ENCODE results near the gene ZBTB6. TPM values are rescaled to one million over a fixed set of nuclear protein-coding genes. Genes with fewer than 3 reads are reported as not detected.
A peak's percentile ranks its signal among the peaks of the same experiment; 100 is the strongest.
"Not testable (repeated sequence)": the region's sequence is repeated elsewhere in the genome, so short reads cannot be mapped to it uniquely, and the experiment has no call there.

ZBTB6 gene
- total RNA-seq, 6 donors from 2014 or later: 2.7 to 10.9 (median 7.1) TPM

DNA sequence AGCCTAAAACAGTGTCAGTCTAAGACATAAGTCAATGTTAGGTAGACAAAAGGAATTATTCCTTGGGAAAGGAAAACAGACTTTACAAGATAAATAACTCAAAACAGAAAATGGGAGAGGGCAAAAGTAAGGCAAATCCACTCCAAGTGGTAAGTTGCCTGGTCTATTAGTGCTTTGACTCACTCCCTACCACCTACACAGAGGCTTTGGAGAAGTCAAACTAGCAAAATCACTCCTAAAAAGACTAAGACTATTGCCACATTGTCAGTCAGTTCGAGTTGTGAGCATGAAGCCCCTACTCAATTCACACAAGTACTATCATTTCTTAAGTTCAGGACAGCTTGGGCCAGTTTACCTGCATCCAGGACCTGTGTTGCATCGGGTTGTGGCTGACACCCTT lies 5.2 kb upstream of the ZBTB6 start:
- ATAC-seq (ENCODE audit: low FRiP score in 2 of 2) (no peak), DNase-seq (no peak)
- WGBS, 2 donors: 78 to 87% methylated on average over 2 of the region's 2 CpGs
- no peak overlapping the region for H3K4me3 ChIP-seq
- no peaks in the 10 kb centered on the region for H3K27me3 ChIP-seq
- H3K4me1 ChIP-seq: peaks cover 0 to 6% (median 2%) of the 10 kb centered on the region in 4 donors
- TF ChIP-seq EP300 (IDR thresholded peaks at IDR 0.05): no peak
- TF ChIP-seq, protein P1, sequence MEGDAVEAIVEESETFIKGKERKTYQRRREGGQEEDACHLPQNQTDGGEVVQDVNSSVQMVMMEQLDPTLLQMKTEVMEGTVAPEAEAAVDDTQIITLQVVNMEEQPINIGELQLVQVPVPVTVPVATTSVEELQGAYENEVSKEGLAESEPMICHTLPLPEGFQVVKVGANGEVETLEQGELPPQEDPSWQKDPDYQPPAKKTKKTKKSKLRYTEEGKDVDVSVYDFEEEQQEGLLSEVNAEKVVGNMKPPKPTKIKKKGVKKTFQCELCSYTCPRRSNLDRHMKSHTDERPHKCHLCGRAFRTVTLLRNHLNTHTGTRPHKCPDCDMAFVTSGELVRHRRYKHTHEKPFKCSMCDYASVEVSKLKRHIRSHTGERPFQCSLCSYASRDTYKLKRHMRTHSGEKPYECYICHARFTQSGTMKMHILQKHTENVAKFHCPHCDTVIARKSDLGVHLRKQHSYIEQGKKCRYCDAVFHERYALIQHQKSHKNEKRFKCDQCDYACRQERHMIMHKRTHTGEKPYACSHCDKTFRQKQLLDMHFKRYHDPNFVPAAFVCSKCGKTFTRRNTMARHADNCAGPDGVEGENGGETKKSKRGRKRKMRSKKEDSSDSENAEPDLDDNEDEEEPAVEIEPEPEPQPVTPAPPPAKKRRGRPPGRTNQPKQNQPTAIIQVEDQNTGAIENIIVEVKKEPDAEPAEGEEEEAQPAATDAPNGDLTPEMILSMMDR (IDR thresholded peaks at IDR 0.05): no peak
- no peak for TF ChIP-seq POLR2AphosphoS5 (IDR thresholded peaks at IDR 0.05)
- no peak for TF ChIP-seq POLR2A (IDR thresholded peaks at IDR 0.05)
- H3K9me3 ChIP-seq: no peaks in the 10 kb centered on the region
- H3K36me3 ChIP-seq: peaks cover 0 to 32% (median 10%) of the 10 kb centered on the region in 4 donors
- no peak overlapping the region for H3K27ac ChIP-seq

DNA sequence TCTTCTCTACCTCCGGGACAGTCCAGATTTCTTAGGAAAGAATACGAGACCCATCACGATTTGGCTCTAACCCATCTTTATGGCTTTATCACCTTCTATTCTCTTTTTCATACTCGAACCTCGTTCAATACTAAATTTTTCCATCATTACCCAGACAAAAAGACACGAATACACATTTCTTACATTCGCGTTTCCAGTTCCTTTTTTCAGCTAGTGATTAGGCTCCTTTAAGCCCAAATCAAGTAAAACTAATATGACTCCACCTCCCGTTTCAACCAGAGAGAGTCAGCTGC lies 506 bp downstream of the ZBTB6 start:
- 4 to 7% methylated on average over 9 of the region's 9 CpGs for WGBS, 2 donors
- DNase-seq (no peak), ATAC-seq (ENCODE audit: low FRiP score in 2 of 2) (no peak)
- Histone ChIP-seq H3K4me1 (peaks cover 8 to 18% (median 12%) of the 10 kb centered on the region in 4 donors), H3K9me3 (no peaks in the 10 kb centered on the region), H3K4me3 (peak overlapping the region; percentile 58 to 91 (median 62)), H3K27ac (peak overlapping the region; percentile 80 to 91 (median 86)), H3K27me3 (no peaks in the 10 kb centered on the region), H3K36me3 (peaks cover 6 to 30% (median 9%) of the 10 kb centered on the region in 4 donors)
- TF ChIP-seq, protein P1 (IDR thresholded peaks at IDR 0.05): no peak
- TF ChIP-seq POLR2AphosphoS5 (IDR thresholded peaks at IDR 0.05): no peak
- TF ChIP-seq EP300 (IDR thresholded peaks at IDR 0.05): no peak
- TF ChIP-seq POLR2A (IDR thresholded peaks at IDR 0.05): no peak

DNA sequence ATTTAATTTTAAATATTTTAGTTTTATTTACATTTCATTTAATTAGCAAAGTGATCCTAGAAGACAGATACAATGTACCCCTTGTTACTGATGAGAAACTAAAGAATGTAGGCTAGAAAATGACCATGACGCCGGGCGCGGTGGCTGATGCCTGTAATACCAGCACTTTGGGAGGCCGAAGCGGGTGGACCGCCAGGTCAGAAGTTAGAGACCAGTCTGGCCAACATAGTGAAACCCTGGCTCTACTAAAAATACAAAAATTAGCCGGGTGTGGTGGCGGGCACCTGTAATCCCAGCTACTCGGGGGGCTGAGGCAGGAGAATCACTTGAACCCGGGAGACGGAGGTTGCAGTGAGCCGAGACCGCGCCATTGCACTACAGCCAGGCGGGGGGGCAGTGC lies 7.0 kb downstream of the ZBTB6 start:
- H3K27ac ChIP-seq; ATAC-seq (ENCODE audit: low FRiP score in 2 of 2); H3K4me3 ChIP-seq; H3K27me3 ChIP-seq; H3K9me3 ChIP-seq: not testable (repeated sequence)
- 93 to 95% methylated on average over 16 of the region's 16 CpGs for WGBS, 2 donors
- Histone ChIP-seq H3K4me1 (peaks cover 18 to 30% (median 23%) of the 10 kb centered on the region in 4 donors), H3K36me3 (peaks cover 4 to 26% (median 9%) of the 10 kb centered on the region in 4 donors)
- DNase-seq: peak in 1 of 2 donors; percentile 39

DNA sequence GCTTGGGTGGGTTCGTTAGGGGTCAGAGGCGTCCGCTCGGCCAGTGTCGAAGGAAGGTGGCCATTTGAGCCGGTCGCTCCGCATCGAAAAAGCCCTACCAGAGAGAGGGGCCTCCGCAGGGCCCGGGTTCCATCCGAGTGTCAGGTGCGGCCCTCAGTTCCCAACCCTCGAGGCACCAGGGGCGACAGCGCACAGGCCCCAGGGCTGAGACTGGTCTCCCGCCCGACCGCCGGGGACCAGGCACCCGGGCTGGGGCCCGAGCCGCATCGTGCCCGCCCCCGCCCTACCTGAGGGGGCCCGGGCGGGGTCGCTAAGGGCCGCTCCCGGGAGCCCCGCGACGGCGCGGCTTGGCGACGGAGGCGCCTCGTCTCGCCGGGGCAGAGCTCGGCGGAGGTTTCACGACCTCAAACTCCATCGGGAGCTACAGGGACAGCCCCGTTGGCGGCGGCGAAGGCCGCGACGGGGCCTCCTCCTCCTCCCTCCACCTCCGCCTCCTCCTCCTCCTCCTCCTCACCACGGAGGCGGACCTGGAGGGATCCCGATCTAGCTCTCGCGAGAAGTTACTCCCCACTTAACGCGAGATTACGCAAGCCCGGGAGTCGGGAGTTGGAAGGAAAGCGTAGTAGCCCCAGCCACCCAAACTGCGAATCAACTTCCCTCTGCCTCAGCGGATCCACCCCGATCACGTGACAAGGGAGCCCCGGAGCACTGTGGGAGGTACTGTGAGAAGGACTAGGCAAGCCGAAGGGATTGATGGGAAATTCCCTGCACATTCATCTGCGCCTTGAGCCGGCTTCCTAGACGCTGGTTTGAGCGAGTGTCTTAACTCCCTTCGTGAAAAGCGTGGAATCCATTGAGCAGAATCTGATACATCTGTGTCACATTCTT lies 8.1 kb downstream of the ZBTB6 start, which contains the start of gene RC3H2:
TSS of gene RC3H2 (minus strand) at position 537 of the 888 bp plus-strand sequence. CDS start 7,850 bp downstream, outside the sequence.
- Histone ChIP-seq H3K27ac (peak within 1 kb of the TSS; percentile 87 to 98 (median 96)), H3K4me3 (peak within 1 kb of the TSS; percentile 77 to 88 (median 86)), H3K9me3 (no peaks in the 10 kb centered on the region), H3K27me3 (no peaks in the 10 kb centered on the region), H3K4me1 (peaks cover 24 to 40% (median 33%) of the 10 kb centered on the region in 4 donors), H3K36me3 (peaks cover 0 to 15% (median 1%) of the 10 kb centered on the region in 4 donors)
- ATAC-seq (ENCODE audit: low FRiP score in 2 of 2) (peak; percentile 98 to 100), DNase-seq (peak; percentile 92 to 98)
- WGBS, 2 donors: 0 to 1% methylated on average over 30 to 33 of the region's 77 CpGs
- TF ChIP-seq, protein P1 (IDR thresholded peaks at IDR 0.05): peak in 3 of 6 experiments; percentile 4 to 30 (median 28)
- peak; percentile 80 to 99 (median 95) for TF ChIP-seq POLR2A (IDR thresholded peaks at IDR 0.05)
- peak; percentile 92 to 97 for TF ChIP-seq POLR2AphosphoS5 (IDR thresholded peaks at IDR 0.05)
- no peak for TF ChIP-seq EP300 (IDR thresholded peaks at IDR 0.05)

DNA sequence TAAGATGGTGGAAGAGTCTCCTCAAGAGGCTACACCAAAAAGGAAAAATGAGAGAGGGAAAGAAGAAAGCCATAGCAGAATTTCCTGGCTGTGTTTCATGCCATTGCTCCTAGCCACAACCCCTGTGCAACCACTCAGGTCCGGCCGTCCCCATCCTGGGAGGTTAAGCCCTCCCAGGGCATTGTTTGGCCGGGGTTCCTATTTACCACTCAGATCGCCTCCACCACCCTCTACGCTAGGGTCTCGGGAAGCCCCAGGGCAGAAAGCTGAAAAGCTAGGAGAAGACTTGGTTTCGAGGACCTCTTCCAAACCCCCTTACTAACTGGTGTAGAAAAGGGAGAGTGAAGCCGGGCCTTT lies 8.7 kb downstream of the ZBTB6 start:
- ATAC-seq (ENCODE audit: low FRiP score in 2 of 2) (peak; percentile 63 to 69), DNase-seq (peak in 1 of 2 donors; percentile 60)
- Histone ChIP-seq H3K4me1 (peaks cover 28 to 46% (median 34%) of the 10 kb centered on the region in 4 donors), H3K27me3 (no peaks in the 10 kb centered on the region), H3K4me3 (peak overlapping the region; percentile 77 to 88 (median 86)), H3K27ac (peak overlapping the region; percentile 87 to 98 (median 96)), H3K36me3 (peaks cover 0 to 9% (median under 1%) of the 10 kb centered on the region in 4 donors), H3K9me3 (no peaks in the 10 kb centered on the region)
- TF ChIP-seq POLR2A (IDR thresholded peaks at IDR 0.05): no peak
- TF ChIP-seq POLR2AphosphoS5 (IDR thresholded peaks at IDR 0.05): no peak
- no peak for TF ChIP-seq EP300 (IDR thresholded peaks at IDR 0.05)
- TF ChIP-seq, protein P1 (IDR thresholded peaks at IDR 0.05): no peak
- WGBS, 2 donors: 0 to 2% methylated on average over 7 to 8 of the region's 8 CpGs
